Measurements from ENCODE around the gene AMBP.

The AMBP gene

GRCh38 chr9:114051706-114052105 lies 26.4 kb downstream of the AMBP start:
- Histone ChIP-seq H3K36me3 (ENCODE audit: control insufficient read depth in 2 of 2, insufficient read depth in 1 of 2, low read length in 2 of 2) (peaks cover 0 to 47% of the 10 kb centered on the region in 2 experiments; a peak in 1 of 3 replicates), H3K4me3 (ENCODE audit: low read depth, low read length) (no peak overlapping the region), H3K27ac (ENCODE audit: extremely low read depth, low read depth, low read length) (no peak overlapping the region), H3K4me1 (ENCODE audit: control insufficient read depth, insufficient read depth, low read length) (no peaks in the 10 kb centered on the region), H3K9me3 (ENCODE audit: control insufficient read depth, insufficient read depth, low read depth, low read length) (no peaks in the 10 kb centered on the region)
- TF ChIP-seq GFI1B (tag by site-specific recombination; IDR thresholded peaks at IDR 0.05) = no peak
- TF ChIP-seq GLI2 (tag by site-specific recombination; IDR thresholded peaks at IDR 0.05; ENCODE audit: borderline replicate concordance, low read depth) = no peak
- no peak for TF ChIP-seq ZNF513 (tag by site-specific recombination; IDR thresholded peaks at IDR 0.05)
- POLR2A ChIA-PET = no interaction called here
- CTCF ChIA-PET = no interaction called here

- ChIA-PET CTCF (no interaction called here), POLR2A (no interaction called here)
- Histone ChIP-seq H3K27ac (ENCODE audit: extremely low read depth, low read depth, low read length) (no peak overlapping the region), H3K9me3 (ENCODE audit: control insufficient read depth, insufficient read depth, low read depth, low read length) (no peaks in the 10 kb centered on the region), H3K4me1 (ENCODE audit: control insufficient read depth, insufficient read depth, low read length) (no peaks in the 10 kb centered on the region), H3K4me3 (ENCODE audit: low read depth, low read length) (no peak overlapping the region), H3K36me3 (ENCODE audit: control insufficient read depth in 2 of 2, insufficient read depth in 1 of 2, low read length in 2 of 2) (peaks cover 0 to 47% of the 10 kb centered on the region in 2 experiments; a peak in 1 of 3 replicates)
- TF ChIP-seq ZNF623 (tag by site-specific recombination; IDR thresholded peaks at IDR 0.05) (no peak), ZNF544 (tag by site-specific recombination; IDR thresholded peaks at IDR 0.05) (no peak), ZNF513 (tag by site-specific recombination; IDR thresholded peaks at IDR 0.05) (no peak), REST (tag by site-specific recombination; IDR thresholded peaks at IDR 0.05) (no peak), OVOL3 (tag by site-specific recombination; IDR thresholded peaks at IDR 0.05) (no peak)
Measured at GRCh38 chr9:114051281-114051680, 26.8 kb downstream of the AMBP start.

- no peaks in the 10 kb centered on the region for H3K9me3 ChIP-seq (ENCODE audit: control insufficient read depth, insufficient read depth, low read depth, low read length)
- no peaks in the 10 kb centered on the region for H3K4me1 ChIP-seq (ENCODE audit: control insufficient read depth, insufficient read depth, low read length)
- ChIA-PET CTCF (no interaction called here), POLR2A (no interaction called here)
- no peak overlapping the region for H3K4me3 ChIP-seq (ENCODE audit: low read depth, low read length)
- H3K27ac ChIP-seq (ENCODE audit: extremely low read depth, low read depth, low read length) = no peak overlapping the region
- H3K36me3 ChIP-seq (ENCODE audit: control insufficient read depth in 2 of 2, insufficient read depth in 1 of 2, low read length in 2 of 2) = peaks cover 0 to 47% of the 10 kb centered on the region in 2 experiments; a peak in 1 of 3 replicates
- TF ChIP-seq ZSCAN5A (tag by site-specific recombination; IDR thresholded peaks at IDR 0.05) (no peak), PRDM2 (tag by site-specific recombination; IDR thresholded peaks at IDR 0.05; ENCODE audit: borderline replicate concordance) (no peak), KLF8 (tag by site-specific recombination; IDR thresholded peaks at IDR 0.05) (no peak), PRDM10 (tag by site-specific recombination; IDR thresholded peaks at IDR 0.05) (no peak), ZNF521 (tag by site-specific recombination; IDR thresholded peaks at IDR 0.05) (no peak), ZNF202 (tag by site-specific recombination; IDR thresholded peaks at IDR 0.05; ENCODE audit: borderline replicate concordance) (no peak)
Measured at GRCh38 chr9:114050646-114051045, 27.5 kb downstream of the AMBP start.
